Measurements from ENCODE around the gene PLEKHG4B.
"Not testable (repeated sequence)": the region's sequence is repeated elsewhere in the genome, so short reads cannot be mapped to it uniquely, and the experiment has no call there.

Gene PLEKHG4B

DNA sequence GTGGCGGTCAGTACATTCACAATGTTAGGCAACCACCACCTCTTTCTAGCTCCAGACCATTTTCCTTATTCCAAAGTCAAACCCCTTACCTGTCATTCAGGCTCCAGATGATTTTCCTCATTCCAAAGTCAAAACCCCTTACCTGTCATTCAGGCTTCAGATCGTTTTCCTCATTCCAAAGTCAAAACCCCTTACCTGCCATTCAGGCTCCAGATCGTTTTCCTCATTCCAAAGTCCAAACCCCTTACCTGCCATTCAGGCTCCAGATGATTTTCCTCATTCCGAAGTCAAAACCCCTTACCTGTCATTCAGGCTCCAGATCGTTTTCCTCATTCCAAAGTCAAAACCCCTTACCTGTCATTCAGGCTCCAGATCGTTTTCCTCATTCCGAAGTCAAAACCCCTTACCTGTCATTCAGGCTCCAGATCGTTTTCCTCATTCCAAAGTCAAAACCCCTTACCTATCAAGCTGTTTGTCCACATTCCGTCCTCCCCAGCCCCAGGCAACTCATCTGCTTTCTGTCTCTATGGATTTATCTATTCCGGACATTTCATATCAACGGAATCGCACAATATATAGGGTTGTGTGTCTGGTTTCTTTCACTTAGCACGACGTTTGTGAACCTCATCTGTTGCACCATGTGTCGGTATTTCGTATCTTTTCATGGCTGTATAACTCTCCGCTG, 5.2 kb downstream of the PLEKHG4B start:
- no peak for DNase-seq

DNA sequence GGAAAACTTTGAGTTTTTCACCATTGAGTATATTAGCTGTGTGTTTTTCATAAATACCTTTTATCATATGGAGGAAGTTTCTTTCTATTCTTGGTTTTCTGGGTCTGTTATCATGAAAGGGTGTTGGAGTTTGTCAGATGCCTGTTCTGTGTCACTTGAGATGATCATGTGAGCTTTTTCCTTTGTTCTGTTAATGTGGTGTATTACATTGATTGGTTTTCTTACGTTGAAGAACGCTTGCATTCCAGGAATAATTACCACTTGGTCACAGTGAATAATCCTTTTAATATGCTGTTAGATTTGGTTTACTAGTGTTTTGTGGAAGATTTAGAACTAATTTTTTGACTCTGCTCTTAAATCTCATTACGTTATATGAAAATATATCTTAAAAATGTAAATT, 7.8 kb downstream of the PLEKHG4B start:
- no peak for DNase-seq

DNA sequence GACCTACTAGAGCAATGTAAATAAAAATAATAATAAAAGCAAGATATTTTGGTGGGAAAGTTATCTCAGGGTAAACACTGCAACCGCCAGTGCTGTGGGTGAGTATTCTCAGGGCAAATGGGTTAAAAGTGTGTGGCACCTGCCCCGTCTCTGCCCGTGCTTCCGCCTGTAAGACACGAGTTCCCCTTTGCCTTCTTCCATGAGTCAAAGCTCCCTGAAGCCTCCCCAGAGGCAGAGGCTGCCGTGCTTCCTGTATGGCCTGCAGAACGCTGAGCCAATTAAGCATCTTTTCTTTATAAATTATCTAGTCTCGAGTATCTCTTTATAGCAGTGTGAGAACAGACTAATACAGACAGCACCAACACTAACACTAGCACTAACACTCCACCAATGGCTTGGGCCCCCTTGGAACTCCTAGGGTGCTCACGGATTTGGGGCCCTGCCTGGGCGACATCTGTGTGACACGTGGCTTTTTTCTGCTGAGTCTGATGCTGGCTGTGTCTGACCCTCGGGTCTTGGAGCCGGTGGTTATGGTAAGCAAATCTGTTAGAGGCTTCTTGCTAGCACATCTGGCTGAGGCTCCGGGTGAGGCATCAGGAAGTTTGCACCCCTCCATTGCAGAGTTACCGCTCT, 10.6 kb downstream of the PLEKHG4B start:
- DNase-seq: no peak

DNA sequence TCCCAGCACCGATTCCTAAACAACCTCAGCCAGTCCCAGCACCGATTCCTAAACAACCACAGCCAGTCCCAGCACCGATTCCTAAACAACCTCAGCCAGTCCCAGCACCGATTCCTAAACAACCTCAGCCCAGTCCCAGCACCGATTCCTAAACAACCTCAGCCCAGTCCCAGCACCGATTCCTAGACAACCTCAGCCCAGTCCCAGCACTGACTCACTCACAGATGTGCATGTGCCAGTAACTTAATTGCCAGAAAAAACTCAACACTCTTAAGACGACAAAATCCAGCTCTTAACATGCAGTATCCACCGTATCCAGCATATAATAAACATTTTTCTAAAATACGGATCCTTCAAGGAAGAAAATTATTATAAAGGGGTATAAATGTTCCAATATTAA, 12.1 kb downstream of the PLEKHG4B start:
- DNase-seq: not testable (repeated sequence)

DNA sequence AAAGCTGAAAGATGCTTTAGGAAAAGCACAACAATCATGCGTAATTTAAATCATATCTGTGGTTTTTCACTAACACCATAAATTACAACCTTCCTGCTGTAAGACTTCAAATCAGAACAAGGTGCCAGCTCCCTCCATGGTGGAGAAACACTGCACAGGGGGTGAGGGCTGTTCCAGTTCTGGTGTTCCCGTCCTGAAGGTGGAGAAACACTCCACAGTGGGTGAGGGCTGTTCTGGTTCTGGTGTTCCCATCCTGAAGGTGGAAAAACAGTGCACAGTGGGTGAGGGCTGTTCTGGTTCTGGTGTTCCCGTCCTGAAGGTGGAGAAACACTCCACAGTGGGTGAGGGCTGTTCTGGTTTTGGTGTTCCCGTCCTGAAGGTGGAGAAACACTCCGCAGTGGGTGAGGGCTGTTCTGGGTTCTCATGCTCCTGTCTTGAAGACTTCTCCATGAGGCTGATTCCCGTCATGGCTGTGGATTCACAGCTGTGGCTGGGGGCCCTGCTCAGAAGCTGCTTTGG, 12.9 kb downstream of the PLEKHG4B start:
- no peak for DNase-seq

DNA sequence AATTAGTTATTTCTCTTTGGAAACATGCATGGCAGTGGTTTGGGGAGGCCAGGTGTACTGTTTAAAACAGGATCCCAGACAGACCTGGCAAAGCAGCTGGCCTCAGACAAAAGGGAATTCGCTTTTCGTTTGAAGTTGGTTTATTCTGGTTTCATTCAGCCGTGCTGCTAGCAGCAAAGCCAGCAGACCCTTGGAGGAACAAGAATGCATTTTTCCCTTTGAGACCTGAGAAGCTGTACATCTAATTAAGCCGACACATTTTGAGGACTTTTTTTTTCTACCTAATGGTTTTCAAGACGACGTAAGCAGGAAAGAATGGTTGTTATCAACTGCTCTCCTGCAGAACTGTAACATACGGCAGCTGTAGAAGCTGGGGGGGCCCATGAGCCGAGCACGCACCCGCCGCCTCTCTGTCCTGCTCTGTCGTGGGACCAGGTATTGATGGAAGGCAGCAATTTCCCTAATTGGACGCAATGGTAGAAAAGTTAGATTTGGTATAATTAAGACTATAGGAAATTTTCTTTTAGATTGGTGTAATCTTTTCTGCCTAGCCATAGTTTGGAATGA, 13.6 kb downstream of the PLEKHG4B start:
- no peak for DNase-seq

DNA sequence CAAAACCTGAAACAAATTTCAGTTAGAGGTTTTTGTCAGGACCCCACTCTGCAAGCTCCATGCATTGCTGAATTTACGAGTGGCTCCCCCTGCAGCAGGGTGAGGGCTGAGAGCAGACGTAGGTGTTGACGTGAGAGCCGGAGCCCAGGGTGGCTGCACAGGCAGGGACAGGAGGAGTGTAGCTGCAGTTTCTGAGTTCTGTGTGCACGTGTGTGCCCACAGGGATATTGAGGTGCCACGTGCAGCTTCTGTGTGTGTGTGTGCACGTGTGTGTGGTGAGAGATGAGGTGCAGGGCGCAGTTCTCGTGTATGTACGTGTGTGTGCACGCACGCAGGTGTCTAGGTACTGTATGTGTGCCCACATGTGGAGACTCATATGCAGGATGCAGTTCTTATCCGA, 14.6 kb downstream of the PLEKHG4B start:
- no peak for DNase-seq

DNA sequence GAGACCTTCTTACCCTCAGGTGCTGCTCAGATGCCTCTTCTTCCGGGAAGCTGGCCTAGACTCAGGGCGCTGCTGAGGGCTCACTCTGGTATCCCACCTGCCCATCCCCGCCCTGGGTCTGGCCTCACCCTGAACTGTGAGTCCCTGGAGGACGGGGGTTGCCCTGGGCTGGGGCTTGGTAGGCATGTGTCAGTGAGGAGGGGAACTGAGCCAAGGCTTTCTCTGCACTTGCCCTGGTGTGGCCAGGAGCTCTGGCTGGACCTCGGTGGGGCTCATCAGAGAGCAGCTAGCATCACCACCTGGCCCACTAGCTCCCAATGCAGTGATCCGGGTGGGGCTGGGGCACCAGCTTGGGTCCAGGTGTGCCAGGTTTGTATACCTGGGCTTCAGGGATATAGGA, 15.6 kb downstream of the PLEKHG4B start:
- no peak for DNase-seq

DNA sequence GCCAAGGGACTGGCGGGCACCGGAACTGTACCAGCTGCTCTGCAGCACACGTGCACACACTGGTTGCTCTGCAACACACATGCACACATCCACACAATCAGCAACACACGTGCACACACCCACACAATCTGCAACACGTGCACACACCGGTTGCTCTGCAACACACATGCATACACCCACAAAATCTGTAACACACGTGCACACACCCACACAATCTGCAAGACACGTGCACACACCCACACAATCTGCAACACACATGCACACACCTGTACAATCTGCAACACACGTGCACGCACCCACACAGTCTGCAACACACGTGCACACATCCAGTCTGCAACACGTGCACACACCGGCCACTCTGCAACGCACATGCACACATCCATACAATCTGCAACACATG, 17.9 kb downstream of the PLEKHG4B start:
- no peak for DNase-seq

DNA sequence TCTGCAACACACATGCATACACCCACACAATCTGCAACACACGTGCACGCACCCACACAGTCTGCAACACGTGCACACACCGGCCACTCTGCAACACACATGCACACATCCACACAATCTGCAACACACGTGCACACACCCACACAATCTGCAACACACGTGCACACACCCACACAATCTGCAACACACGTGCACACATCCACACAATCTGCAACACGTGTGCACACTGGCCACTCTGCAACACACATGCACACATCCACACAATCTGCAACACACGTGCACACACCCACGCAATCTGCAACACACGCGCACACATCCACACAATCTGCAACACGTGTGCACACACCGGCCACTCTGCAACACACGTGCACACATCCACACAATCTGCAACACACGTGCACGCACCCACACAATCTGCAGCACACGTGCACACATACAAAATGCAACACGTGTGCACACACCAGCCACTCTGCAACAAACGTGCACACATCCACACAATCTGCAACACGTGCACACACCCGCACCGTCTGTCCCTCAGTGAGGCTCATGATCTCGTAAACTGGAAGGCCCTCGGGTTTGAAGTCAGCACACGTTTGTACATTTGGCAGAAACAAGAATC, 18.4 kb downstream of the PLEKHG4B start:
- no peak for DNase-seq

DNA sequence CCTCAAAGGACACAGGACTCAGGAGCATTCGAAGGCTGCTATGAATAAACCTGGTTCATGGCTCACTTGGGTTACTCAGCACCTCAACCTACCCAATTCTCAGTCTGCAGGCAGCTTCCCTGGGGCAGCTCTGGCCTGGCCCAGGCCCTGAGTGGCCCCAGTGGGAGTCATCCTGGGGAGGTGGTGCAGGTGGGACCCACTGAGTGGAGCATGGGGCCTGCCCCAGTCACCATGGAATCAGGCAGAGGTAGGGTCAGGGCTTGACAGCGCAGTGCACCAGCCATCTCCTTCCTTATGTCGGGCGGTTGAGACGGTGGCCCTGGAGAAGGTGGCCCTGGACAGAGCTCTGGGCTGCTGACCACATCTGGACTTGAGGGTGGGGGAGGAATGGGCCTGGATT, 19.2 kb downstream of the PLEKHG4B start:
- no peak for DNase-seq

DNA sequence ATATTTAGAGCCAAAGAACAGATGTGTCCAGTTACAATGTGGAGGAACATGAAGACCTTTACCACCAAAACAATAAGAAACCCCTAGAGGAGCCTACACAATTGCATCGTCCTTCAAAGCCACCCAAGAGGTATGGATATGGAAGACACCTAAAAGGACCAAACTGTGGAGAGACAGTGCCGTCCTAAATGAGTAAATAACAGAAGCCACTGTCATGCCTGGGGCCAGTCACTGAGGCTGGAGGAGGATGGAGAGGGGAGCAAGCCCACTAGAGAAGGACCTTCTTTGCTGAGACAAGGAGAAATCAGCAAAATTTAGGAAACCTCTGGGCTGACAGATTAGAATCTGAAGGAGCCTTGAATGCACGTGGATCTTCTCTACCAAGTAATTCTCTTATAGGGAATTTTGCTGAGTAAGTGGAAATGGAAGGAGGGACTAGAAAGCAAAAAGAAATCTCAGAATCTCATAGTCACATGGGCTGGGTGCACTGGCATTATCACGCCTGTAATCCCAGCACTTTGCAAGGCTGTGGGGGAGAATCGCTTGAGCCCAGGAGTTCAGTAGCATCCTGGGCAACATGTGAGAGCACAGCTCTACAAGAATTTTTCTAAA, 27.6 kb downstream of the PLEKHG4B start:
- no peak for DNase-seq

DNA sequence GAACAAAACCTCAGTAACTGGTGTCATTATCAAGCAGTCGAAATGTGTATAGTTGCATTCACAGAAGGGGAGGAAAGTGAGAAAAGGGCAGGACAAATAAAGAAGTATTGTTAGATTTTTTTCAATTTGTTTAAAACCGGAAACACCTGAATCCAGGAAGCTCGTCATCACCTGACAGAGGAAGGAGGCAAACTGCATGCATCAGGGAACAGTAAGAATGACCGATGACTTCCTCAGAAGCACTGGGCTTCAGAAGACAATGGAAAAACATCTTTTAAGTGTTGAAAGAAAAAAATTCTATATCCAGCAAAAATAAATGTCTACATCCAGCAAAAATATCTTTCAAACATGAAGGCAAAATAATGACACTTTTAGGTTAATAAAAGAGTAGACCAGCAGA, 29.5 kb downstream of the PLEKHG4B start:
- no peak for DNase-seq

DNA sequence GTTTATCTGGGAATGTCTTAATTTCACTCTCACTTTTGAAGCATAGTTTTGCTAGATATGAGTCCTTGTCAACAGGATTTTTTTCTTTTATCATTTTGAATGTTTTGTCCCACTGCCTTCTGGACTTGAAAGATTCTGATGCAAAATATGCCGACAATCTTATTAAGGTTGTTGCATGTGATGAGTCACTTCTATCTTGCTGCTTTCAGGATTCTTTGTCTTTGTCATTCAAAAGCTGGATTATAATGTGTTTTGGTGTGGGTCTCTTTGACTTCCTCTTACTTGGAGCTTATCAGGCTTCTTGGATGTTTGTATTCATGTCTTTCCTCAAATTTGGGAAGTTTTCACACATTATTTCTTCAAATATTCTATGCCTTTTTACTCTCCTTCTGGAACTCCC, 33.8 kb downstream of the PLEKHG4B start:
- DNase-seq: no peak

DNA sequence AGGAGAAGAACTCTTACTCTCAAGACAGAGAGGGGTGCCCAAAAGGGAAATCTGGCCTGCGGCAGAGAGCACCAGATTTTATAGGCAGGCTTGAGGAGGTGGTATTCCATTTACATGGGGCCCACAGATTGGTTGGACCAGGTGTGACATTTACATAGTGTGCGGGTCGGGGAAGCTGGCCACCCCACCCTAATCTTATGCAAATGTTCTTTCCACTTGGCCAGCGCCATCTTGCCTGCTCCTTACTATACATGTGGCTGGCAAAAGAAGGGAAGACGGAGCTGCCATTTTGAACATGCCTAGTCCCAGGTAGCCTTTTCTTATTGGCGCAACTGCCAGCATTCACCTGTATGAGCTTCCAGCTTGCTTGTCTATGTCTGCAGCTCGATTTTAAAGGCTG, 34.8 kb downstream of the PLEKHG4B start:
- DNase-seq: no peak

DNA sequence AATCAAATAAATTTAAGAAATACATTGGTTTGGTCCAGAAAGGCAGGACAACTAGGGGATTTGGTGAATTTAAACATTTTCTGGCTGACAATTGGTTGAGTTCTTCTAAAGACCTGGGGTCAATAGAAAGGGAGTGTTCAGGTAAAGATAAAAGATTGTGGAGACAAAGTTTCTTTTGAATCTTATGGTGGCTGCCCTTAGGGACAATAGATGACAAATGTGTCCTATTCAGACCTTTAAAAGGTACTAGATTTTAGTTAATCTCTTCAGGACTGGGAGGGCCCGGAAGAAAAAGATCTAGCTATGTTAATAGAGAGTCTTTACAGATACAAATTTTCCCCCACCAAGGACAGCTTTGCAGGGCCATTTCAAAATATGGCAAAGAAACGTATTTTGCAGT, 35.9 kb downstream of the PLEKHG4B start:
- DNase-seq: no peak

DNA sequence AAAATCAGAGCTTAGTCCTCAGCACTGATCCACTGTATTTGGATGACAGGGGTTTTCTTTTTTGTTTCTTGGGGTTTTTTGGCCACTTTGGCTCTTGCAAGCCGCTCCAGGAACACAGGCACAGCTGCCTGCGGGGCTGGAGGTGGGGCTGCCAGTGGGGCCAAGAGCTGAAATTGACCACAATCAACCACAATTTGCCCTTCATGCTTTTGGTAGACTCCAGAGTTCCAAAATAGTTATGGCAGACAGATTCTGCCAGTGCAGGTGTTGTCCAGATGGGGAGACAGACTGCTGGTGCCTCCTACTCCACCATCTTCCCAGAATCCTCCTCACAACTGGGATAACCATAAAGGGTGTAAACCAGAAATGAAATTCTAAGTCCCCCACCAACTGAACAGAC, 36.5 kb downstream of the PLEKHG4B start:
- DNase-seq: no peak

DNA sequence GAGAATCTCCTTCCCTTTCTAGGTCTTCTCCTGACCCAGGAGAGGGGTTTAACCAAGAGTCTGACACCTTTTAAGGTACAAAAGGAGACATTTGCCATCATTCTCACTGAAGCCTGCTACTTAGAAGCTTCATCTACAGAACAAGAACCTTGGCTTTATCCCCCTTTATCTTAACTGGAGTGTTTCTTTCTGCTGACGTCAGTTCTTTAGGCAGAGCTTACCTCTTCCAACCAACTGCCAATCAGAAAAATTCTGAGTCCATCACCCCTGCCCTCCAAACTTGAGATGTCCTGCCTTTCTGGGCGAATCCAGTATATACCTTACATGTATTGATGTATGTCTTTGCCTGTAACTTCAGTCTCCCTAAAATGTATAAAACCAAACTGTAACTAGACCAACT, 37.2 kb downstream of the PLEKHG4B start:
- no peak for DNase-seq

DNA sequence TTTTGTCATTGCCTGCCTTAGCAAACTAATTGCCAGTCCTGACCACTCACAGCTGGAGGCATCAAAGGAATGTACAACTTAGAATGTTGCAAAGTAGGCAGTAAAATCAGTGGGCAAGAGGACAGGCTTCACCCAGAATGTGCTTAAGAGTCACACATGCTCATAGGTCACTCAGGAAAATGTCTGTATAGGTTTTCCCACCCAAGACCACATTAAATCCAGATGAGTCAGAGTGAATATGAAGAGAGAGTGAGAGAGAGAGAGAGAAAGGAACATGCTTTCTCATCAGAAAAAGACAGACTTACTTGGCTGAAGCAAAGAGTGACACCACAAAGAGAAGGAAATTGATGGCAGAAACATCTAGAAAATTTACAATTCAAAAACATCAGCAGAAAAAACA, 37.9 kb downstream of the PLEKHG4B start:
- no peak for DNase-seq

DNA sequence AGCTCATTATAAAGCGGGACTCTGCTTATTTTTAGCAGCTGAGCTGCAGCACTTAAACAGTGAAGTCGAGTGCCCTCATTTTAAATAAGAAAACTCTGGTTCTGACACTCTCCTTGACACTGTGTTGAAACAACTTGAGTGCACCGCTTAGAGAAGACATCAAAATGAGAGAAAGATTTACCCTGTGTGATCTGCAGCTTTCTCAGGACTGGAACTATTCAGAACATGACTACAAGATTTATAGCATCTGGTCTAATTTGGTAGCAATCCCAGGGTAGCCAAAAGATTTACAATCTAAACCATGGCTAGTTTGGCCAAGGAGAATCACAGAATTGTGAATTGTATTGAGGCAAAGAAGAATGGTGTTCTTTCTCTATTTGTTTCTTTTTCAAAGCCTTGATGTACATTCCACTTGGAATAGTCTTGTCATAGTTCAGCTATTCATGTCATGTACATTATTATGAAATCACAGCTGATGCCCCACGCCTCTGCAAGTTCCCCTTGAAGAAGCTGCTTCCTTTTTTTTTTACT, 38.7 kb downstream of the PLEKHG4B start:
- DNase-seq: no peak

DNA sequence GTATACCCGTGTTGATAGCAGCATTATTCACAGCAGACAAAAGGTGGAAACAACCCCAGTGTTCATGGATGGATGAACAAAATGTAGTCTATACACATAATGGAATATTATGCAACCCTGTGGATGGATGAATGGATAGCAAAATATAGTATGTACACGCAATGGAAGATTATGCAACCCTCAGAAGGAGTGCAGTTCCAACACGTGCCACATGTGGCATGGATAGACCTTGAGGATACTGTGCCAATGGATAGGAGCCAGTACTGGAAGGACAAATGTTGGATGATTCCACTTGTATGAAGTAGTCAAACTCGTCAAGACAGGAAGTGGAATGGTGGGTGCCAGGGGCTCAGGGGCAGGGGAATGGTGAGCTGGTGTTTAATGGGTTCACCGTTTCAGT, 44.9 kb downstream of the PLEKHG4B start:
- DNase-seq: no peak

DNA sequence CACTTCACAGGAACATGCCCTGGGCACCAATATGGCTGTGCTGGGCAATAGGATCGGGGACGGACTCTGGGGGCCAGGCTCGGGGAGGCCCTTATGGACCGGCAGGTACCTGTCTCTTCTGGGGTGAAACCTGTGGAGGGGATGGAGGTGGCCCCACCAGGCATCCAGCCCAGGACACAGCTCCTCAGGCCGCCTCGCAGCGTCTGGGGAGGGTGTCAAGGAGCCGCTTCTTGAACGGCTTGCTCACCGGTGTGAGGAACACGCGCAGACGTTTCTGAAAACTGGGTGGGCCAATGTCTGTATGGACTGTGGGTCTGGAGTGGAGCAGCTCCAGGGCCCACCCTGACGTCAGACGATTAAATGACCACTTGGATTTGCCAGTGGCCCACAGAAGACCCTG, 45.8 kb downstream of the PLEKHG4B start:
- DNase-seq: no peak

DNA sequence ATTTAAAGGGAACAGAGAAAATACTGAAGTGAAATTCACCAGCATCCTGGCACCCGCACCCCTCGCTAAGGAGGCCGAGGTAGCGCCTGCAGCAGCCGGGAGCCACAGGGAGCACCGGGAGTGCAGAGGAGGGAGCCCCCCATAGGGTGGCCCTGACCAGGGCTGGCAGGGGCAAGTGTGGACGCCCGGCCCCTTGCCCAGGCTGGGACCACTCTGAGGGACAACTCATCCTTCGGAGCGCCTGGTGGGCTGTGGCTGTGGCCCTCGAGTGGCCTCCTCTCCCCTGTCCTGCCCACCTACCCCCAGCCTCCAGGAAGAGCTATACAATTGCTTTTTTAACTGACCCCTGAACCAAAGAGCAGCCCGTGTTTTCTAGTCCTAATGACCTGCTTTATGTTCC, 47.0 kb downstream of the PLEKHG4B start:
- DNase-seq: no peak
